HG03460 (cell line): ENCODE results near the gene PLAGL2.

ENCODE experiments used
- ATAC-seq: cut with Tn5 transposase; IDR thresholded peaks from one replicate; pipeline ENCODE4 v1.9.1; 2021; ENCODE audit not compliant: unreplicated experiment

Gene PLAGL2

DNA sequence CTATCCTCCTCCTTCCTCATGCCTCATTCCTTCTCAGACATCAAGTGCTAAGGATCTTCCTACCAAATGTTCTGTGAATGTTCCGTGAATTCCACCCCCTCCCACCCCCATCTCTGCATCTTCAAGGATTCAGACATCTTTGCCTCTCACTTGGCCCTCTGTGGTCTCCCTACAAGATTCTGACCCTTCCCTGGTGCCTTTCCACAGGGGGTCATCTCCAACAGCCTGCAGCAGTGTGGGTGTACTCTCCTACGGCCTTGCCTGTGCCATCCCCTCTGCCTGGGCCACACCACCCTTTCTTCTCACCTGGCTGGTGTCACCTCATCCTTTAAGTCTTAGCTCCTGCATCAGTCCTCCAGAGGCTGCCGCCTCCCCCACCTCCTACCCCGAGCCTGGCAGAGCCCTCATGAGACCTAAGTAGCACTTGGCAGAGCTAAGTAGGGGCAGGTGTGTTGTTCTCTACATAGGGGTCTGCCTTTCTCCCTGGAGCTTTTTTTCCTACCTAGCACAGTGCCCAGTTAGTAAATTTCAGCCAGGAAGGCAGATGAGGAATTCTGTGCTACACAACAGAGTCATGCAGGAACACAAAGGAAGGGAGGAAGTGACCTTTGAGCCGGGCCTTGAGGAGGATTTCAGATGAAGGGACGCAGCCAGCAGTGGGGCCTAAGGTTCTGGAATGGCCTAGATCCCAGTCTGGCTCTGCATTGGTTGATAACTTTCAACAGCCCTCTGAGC, 55.0 kb downstream of the PLAGL2 start:
- no peak for ATAC-seq

DNA sequence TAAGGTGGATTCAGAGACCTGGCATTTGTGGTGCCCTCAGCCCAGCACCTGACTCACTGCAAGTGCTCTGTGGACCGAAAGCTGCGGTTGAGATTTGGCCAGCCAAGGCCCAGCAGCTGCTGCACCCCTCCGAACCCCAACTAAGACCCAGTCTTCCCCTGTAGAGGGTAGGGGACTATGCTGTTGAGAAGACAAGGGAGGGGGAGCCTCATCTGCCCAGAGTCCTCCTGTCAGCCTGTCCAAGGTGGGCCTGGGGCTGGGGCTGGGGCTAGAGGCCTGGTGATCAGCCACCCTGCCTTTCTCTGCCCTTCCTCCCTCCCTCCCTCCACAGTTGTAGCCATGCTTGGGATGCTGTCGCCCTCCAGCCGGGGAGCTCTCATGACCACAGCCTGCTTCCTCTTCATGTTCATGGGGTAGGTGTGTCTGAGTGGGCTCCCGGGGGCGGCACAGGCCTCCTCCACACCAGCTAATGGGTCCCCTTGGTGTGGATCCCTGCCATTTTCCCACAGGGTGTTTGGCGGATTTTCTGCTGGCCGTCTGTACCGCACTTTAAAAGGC, 57.2 kb downstream of the PLAGL2 start:
- ATAC-seq = no peak

DNA sequence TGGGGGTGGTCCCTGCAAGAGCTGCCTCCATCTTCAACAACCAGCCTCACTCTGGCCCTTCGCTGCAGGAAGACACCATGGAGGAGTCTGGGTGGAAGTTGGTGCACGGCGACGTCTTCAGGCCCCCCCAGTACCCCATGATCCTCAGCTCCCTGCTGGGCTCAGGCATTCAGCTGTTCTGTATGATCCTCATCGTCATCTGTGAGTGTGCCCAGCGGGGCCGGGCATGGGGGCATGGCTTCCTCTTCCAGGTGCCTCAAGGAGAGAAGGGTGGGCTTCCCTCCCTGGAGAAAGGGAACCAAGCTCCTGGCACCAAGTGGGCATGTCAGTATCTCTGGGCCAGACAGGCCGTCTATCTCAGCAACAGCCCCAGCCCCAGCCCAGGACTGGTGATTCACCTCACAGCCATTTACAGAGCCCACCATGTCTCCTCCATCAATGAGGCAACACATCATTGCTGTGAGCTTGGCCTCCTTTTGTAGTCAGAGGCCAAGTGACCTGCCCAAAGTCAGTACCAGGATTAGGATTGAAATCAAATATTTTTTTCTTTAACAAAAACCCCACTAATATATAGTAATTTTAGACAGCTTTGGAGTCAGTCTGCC, 57.9 kb downstream of the PLAGL2 start:
- ATAC-seq = no peak

DNA sequence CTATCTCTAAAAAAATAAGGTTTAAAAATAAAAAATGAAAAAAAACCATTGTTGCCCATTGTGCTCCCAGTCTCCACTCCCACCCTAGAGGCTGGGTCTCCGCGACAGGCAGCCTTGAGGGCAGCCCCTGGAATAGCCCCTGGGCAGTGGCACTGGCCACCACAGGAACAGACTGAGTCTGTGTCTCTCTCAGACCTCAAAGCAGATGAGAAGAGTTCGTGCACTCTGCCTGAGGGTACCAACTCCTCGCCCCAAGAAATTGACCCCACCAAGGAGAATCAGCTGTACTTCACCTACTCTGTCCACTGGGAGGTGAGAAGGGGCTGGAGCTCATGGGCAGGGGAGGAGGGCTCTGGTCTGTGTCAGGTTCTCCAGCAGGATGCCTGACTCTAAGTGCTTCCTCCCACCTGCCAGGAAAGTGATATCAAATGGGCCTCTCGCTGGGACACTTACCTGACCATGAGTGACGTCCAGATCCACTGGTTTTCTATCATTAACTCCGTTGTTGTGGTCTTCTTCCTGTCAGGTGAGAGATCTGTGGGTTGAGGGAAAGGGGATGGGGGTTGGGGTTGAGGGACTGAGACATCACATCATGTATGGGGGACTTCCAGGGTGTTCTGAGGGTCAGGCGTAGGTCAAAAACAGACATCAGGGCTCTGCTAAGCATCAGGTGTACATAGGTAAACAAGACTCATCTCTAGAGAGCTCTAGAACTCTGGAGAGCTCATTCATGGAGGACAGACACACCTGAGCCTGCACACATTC, 62.5 kb downstream of the PLAGL2 start:
- ATAC-seq = no peak

DNA sequence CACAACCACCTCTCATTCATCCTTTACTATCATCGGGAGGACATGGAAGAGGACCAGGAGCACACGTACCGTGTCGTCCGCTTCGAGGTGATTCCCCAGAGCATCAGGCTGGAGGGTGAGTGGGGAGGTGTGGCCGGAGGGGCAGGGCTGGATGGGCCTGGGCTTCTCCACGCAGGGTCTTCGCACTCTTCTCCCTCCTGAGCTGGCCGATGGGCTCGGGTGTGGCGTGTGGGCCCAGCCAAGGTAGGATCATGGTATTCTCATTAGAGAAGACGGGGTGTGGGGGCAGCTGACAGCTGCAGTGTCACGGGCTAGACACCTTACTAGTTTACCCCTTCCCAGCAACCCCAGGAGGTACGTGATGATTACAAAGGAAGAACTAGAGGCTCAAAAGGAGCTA, 64.6 kb downstream of the PLAGL2 start:
- no peak for ATAC-seq
